GM21381 (cell line): ENCODE measurements around the gene NAA38.
A peak's percentile ranks its signal among the peaks of the same experiment; 100 is the strongest.

Experiments used
- ATAC-seq: cut with Tn5 transposase; IDR thresholded peaks from one replicate; pipeline ENCODE4 v1.9.1; 2021; ENCODE audit warnings: mild to moderate bottlenecking, moderate library complexity; ENCODE audit not compliant: unreplicated experiment

NAA38 gene

GRCh38 chr17:7841396-7841914 is 15.9 kb downstream of the NAA38 start:
- no peak for ATAC-seq

DNA sequence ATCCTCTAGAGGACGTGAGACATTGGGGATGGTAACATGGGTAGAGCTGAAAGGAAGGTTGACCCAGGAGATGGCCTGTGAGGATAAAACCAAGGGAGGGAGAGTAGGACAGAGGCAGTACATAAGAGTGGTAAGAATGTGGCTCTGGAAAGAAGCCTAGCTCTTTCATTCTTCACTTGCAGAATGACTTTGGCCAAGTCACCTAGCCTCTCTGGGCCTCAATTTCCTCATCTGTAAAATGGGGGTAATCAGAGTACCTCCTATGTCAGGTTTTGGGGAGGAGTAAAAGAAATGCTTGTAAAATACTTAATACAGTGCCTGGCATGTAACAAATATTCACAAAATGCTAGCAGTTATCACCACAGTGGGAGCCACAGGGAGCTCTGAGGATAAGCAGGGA is 16.5 kb downstream of the NAA38 start:
- ATAC-seq: no peak

GRCh38 chr17:7840441-7840840 is 16.9 kb downstream of the NAA38 start:
- ATAC-seq: no peak

- no peak for ATAC-seq
Observed at GRCh38 chr17:7839876-7840261, 17.5 kb downstream of the NAA38 start.

GRCh38 chr17:7839190-7839875 is 18.0 kb downstream of the NAA38 start:
- ATAC-seq: no peak

DNA sequence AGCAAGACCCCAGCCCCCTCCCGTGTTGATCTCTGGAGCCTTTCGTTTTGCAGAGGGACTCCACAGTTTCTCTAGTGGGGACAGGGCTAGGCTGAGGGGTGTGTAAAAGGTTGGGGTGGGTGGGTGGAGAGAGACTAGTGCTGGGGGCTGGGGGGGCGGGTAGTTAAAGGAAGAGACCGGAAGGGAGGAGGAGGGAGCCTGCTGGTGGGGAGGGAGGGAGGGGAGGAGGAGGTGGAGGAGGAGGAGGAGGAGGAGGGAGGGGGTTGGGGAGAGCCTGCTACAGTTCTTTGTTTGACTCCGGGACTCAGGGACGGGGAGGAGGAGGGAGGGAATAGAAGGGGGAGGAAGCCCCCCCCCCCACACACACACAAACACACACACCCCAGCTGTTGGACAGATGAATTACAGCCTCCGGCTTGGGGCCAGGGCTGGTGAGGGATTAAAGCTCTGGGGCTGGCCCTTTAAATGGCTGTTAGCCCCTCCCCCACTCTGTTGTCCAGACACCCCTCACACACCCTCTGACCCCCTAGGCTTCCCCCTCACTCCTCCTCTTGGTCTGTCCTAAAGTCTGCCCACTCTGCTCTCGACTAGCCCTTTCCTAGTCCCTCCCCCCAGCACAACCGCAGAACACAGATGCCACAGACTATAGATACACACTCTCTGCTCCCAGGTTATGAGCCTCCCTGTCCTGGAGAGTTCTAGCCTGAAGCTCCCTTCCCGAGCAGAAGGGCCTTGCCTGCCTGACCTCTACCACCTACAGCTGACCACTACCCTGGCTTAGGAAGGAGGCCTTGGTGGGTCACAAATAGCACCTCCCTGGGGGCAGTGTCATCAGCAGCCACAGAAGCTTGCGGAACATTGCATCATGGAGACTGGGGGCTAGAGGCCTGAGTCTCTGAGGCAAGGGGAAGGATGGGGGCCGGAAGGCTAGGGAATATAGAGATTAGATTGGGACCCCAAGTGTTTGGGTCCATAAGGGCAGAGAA is 19.0 kb downstream of the NAA38 start:
- no peak for ATAC-seq

- no peak for ATAC-seq
Observed at GRCh38 chr17:7837408-7838088, 19.8 kb downstream of the NAA38 start.

DNA sequence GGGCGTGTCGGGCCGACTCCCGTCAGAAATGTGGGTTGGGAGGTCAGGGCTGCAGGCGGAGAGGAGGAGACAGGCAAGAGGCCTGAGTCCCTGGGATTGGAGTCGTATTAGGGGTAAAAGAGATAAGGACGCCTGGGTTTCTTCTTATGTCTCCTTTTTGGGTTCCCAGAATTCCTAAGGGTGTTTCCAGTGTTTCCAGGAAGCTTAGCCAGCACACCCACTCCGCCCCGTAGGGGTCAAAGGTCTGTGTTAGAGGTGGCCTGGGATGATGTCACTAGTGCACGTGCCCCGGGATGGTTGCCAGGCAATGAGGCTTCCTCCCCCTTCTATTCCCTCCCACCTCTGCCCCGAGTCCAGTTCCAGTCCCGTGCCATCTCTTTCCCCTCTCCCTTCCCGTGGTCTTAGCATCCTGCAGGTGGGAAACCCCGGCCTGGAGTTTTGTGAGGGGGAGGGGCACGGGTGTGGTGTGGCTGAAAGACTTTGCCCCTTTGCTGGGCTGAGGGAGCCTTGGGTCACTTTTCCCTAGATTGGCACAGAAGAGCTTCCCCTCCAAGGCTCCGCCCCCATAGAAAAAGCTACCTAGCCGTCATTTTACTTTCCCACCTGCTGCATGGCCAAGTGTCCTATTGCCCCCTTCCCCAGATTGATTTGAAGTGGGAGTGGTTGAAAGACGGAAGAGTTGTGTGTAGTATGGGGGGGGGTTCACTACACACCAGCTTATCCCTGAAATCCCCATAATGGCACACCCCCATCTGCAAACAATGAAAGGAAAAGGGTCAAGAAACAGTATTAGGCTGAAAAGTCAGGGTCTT is 20.6 kb downstream of the NAA38 start:
- no peak for ATAC-seq

GRCh38 chr17:7835814-7836595 is 21.4 kb downstream of the NAA38 start:
- ATAC-seq: peak; percentile 31

DNA sequence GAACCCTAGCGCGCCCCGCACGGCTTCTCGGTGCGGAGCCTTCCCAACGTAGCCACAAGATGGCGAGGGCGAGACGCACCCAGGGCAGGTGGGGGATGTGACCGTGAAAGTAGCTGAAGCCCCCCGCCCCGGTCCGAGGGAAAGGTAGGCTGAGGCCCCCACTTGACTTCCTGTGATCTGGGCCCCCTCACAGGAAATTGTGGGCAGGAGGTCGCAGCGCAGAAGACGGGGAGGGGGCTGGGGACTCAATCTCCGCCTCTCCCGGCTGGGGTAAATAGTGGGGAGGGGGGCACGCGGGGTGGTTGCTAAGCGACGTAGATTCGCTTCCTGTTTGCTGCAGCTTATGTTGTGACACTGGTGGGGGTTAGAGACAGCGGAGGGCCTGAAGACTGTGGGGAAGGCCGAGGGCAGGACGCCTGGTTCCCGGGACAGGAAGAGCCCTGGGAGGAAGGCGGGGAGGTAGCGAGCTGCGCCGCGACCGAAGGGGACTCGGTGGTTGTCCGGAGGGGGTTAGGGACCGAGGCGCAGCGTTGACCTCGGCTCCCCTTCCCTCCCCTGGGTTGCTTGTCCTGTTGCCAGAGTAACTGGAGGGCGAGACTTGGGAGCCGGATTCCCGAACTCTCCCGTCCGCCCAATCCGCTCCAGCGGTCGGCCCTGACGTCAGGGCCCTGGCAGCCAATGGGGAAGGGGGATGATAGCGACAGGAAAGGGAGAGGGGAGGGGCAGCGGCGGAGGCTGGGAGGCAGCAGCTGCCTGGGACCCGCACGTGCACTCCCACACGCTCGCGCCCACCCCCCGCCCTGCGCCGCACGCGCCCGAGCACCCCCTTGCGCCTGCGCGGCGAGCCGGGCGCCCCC is 22.2 kb downstream of the NAA38 start:
- ATAC-seq: peak; percentile 48

DNA sequence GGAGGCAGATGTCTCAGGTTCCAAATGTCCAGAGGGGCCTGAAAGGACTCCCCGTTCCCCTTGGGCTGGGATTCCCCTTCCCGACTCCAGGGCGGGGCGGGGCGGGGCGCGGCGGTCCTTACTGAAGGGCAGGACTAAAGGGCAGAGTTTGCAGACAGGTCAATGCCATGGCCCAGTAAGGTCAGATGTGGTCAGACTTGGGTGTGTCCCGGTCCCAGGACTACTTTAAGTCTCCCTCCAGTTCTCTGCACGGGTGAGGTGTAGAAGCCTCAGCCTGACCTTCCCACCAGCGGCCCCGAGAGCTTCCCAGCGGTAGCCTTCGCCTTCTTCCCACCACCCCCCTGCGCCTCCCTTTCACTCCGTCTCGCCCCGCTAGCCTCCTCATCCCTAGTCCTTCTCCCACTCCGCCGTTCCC is 22.8 kb downstream of the NAA38 start:
- no peak for ATAC-seq

DNA sequence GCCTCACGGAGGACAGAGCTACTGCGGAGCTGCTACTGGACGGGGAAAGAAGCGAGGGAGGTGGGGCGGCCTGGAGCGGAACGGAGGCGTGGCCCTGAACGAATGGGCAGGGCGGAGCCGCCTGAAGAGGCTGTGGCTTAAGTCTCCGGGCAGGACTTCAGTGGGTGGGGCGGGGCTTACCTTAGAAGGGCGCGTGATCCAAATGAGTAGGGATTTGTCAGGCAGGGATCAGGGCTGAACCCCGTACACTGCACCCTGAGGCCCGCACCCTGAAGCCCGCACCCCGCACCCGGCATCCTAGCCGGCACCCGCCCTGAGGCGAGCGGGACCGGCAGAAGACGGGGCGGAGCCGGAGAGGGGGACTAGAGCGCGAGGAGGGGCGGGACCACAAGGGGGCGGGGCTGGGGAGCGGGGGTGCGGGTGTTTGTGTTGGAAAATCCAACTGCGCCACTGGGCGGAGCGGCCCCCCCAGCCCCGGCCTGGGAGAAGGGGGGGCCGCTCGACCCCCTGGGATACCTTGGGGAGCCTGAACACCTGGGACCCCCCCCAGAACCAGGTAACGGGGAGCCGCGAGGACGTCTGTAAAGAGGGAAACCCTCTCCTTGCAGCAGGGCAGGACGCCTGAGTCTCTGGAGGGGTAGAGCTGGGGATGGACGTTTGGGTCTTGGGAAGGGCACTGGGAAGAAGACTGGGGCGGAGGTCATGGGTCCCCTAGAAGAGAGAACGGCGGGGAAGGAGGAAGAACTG is 23.4 kb downstream of the NAA38 start, which contains the start of gene KDM6B:
TSS of gene KDM6B (plus strand) at position 423 of the 747 bp plus-strand sequence. CDS start 11,338 bp downstream, outside the sequence.
- ATAC-seq: peak; percentile 40

- no peak for ATAC-seq
Observed at GRCh38 chr17:7833011-7833794, 24.2 kb downstream of the NAA38 start.

DNA sequence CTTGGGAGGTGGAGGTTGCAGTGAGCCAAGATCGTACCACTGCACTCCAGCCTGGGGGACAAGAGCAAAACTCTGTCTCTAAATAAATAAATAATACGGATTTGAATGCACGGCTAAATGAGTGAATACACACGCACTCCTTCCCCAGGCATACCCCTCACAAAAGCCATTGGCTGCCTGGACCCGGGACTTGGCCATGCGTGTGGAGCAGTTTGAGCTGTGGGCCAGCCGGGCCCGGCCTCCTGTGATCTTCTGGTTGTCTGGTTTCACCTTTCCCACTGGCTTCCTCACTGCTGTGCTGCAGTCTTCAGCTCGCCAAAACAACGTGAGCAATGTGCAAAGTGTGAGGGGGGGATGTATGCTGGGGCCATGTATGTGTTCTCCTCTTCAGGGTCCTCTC is 24.9 kb downstream of the NAA38 start:
- no peak for ATAC-seq

- no peak for ATAC-seq
Observed at GRCh38 chr17:7831233-7831632, 26.1 kb downstream of the NAA38 start.

DNA sequence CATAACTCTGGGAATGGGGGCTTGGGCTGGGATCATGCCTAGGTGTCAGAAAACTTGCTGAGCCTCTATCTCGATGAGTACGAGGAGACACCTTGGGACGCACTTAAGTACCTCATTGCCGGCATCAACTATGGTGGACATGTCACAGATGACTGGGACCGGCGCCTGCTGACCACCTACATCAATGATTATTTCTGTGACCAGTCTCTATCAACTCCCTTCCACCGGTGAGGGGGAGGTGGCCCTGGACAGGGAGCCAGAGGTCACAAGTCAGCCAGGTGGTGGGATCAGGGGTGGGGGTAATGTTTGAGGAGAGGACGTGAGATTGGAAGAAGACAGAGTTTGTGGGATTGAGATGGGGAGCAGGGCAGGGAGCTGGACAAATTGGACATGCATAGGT is 26.7 kb downstream of the NAA38 start:
- no peak for ATAC-seq
